GM10266 (cell line): Measurements from ENCODE around the gene CYP26B1.

ENCODE experiments used
- DNase-seq: peaks from one replicate; pipeline ENCODE4 v3.0.0; 2012; ENCODE audit errors: extremely low spot score
- TF ChIP-seq, protein P1 (sequence below): IDR thresholded peaks from 2 replicates; pipeline ENCODE4 v1.5.1; 2012; ENCODE audit warnings: mild to moderate bottlenecking, low read depth; ENCODE audit not compliant: control insufficient read depth, insufficient read depth; ENCODE audit errors: missing control alignments

Gene CYP26B1

DNA sequence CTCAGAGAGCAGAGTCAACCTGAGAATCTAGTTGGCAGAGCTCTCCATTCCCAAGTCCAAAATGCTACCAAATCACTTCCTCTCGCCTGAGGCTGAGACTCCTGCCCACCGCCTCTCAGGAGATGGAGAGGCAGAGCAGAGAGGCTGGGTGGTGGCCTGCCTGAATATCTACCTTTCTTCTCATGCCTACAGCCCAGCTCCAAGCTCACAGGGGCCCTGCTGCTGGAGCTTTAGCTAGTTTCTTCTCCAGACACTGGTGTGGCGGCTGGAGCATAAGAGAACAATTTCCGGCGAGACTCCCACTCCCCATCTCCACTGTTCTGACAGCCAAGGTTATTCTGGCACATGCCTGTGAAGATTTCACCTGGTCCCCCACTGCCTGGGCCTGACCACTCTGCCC, 8.1 kb upstream of the CYP26B1 start:
- TF ChIP-seq, protein P1, sequence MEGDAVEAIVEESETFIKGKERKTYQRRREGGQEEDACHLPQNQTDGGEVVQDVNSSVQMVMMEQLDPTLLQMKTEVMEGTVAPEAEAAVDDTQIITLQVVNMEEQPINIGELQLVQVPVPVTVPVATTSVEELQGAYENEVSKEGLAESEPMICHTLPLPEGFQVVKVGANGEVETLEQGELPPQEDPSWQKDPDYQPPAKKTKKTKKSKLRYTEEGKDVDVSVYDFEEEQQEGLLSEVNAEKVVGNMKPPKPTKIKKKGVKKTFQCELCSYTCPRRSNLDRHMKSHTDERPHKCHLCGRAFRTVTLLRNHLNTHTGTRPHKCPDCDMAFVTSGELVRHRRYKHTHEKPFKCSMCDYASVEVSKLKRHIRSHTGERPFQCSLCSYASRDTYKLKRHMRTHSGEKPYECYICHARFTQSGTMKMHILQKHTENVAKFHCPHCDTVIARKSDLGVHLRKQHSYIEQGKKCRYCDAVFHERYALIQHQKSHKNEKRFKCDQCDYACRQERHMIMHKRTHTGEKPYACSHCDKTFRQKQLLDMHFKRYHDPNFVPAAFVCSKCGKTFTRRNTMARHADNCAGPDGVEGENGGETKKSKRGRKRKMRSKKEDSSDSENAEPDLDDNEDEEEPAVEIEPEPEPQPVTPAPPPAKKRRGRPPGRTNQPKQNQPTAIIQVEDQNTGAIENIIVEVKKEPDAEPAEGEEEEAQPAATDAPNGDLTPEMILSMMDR, result no peak
- no peak for DNase-seq

DNA sequence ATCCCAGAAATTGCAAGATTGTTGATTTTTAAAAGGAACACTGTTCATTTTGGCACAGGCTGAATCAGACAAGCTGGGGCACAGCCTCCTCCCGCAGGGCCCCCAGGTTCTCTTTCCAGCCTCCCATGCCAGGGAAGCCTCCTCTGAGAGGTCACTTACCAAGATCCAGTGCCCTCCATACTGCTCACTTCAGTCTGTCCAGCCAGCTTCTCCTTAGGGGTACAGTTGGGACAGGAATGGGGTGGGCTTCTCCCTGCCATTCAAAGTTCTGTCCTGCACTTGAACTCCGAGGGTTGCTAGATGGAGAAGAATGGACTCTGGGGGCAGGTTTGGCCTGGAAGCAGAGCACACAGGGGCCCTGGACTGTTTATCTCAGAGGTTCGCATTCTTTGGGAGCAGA, 7.5 kb upstream of the CYP26B1 start:
- TF ChIP-seq, protein P1, result no peak
- DNase-seq, result no peak

DNA sequence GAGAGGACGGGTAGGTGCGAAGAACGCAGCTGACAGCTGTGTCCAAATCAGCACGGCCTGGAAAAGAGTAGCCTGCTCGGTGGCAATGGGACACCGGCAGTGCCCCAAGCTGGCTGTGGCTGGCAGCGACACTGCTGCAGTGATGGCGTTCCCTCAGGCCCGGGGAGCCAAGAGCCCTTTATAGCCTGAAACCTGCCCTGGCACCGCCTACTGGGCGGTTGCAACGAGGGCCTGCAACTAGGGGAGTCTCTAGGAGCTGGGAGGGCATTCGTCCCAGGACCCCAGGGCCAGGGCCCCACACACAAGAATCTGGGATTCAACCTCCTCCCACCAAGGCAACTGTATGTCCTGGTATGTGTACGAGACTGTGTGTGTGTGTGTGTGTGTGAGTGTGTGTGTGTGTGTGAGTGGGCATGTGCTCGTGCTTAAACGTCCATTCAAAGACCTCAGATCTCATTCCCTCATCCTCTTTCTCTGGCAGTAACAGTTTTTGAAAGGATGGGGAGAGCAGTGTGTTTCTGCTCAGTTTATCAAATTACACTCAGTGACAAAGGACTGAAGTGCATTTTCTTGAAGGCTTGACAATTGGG, 6.8 kb upstream of the CYP26B1 start:
- no peak for DNase-seq
- TF ChIP-seq, protein P1, result no peak

DNA sequence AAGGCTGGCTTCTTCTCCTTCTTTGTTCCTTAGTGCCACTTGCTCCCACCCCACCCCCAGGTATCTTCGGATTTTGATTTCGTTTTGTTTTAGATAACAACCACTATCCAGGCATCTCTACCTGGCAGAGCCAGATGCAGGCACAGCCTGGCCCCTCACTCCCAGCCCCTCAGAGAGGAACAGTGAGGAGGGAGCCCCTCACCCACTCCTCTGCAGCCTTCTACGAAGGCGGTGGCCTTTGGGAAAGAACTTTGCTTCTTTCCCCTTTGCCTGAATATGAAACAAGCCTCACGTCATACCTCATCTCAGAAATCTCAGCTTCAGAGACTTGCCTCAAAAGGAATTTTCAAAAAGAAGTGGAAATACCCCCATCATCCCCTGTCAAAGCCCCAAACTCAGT, 6.3 kb upstream of the CYP26B1 start:
- TF ChIP-seq, protein P1, result no peak
- no peak for DNase-seq

DNA sequence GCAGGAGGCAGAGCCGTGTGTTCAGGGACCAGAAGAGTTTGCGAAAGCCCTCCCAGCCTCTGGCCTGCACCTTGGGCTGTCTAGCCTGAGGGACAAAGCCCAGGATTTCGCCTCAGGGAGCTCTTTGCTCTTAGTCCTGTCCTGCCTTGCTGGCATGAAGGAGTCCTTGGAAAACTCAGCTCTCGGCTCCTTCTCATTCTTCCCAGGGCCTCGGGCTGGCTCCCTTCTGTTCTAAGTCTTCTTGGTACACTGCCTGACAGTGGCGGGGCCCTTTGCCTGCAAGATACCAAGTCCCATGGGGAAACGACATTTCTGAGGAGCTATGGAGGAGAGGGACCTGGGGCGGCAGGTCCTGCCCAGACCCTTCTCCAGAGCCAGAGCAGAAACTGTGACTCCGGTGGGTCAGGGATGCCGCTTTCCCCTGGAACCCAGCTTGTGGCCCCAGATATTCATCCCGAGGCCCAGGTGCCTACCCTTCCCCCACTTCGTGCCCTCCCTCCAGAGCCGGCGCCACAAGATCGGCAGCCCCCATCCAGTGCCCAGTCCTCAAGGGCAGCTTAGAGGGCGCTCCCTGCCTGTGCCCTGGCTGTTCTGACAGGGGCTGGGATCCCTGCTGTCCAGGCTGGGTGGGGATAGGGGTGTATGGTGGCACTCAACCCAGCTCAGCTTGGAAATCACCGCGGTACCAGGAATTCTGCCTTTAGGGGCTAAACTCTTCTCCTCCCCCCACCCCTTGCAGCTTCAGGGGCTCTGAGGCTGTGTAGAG, 5.5 kb upstream of the CYP26B1 start:
- TF ChIP-seq, protein P1, result no peak
- DNase-seq, result no peak

DNA sequence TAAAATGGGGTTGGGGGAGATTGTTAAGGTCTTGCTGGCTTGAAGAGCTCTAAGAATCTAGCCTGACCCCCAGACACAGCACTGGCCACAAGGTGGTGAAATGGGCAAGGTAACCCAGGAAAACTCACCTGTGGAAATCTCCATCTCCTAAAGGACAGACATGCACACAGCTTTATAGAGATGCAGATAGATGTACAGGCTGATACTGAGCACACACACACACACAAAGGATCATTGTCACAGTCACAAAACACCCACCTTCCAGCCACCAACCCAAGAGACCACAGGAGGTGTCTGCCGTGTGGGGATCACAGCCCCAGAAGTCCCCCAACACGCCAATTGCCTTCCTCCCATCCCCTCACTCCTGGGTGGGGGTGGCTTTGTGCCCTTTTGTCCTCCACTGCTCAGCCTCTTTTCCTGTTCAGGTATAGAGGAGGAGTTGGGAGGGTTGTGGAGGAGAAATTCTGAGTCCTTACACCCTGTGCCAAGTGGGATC, 3.2 kb upstream of the CYP26B1 start:
- DNase-seq, result peak; percentile 18
- TF ChIP-seq, protein P1, result no peak
